ENCODE data around the gene MMP25. TPM values are rescaled to one million over a fixed set of nuclear protein-coding genes. Genes with fewer than 3 reads are reported as not detected.
A peak's percentile ranks its signal among the peaks of the same experiment; 100 is the strongest.

The MMP25 gene
- total and polyA plus RNA-seq, 2 experiments from 2014 or later: 6.3 TPM; not detected in 1

GRCh38 chr16:3022684-3023414 is 23.5 kb upstream of the MMP25 start:
- Histone ChIP-seq H2AFZ (no peak overlapping the region), H4K20me1 (ENCODE audit: insufficient read depth, poor library complexity, severe bottlenecking) (peaks cover 5% of the 10 kb centered on the region), H3K4me1 (ENCODE audit: insufficient read depth) (peaks cover 31% of the 10 kb centered on the region), H3K27me3 (no peaks in the 10 kb centered on the region), H3K9me3 (ENCODE audit: low read depth) (no peaks in the 10 kb centered on the region), H3K36me3 (replicated peaks; ENCODE audit: insufficient read depth, low read depth) (no peaks in the 10 kb centered on the region), H3K4me2 (peak overlapping the region; percentile 99), H3K79me2 (peaks cover 29% of the 10 kb centered on the region), H3K4me3 (peak overlapping the region; percentile 79), H3K27ac (peak overlapping the region; percentile 98), H3K9me2 (replicated peaks; ENCODE audit: insufficient read depth) (no peaks in the 10 kb centered on the region)
- 35% methylated on average over 8 of the region's 8 CpGs for WGBS (ENCODE audit: low lambda C conversion rate, missing lambda C conversion rate)
- no peak for DNase-seq (ENCODE audit: low spot score)
- TF ChIP-seq CTCF (IDR thresholded peaks at IDR 0.05; ENCODE audit: poor library complexity) (no peak), EZH2phosphoT487 (IDR thresholded peaks at IDR 0.05; ENCODE audit: low read depth, severe bottlenecking, unreplicated experiment) (no peak), EZH2 (IDR thresholded peaks at IDR 0.05; ENCODE audit: borderline replicate concordance) (no peak)

GRCh38 chr16:3023415-3023668 is 23.0 kb upstream of the MMP25 start:
- 9% methylated on average over 4 of the region's 6 CpGs for WGBS (ENCODE audit: low lambda C conversion rate, missing lambda C conversion rate)
- H2AFZ ChIP-seq: no peak overlapping the region
- peaks cover 33% of the 10 kb centered on the region for H3K4me1 ChIP-seq (ENCODE audit: insufficient read depth)

GRCh38 chr16:3023669-3024478 is 22.5 kb upstream of the MMP25 start, which contains the start of the genes HCFC1R1 and THOC6:
HCFC1R1 (minus strand) TSS chr16:3023942; CDS start chr16:3023941, 1 bp downstream.
THOC6 (plus strand) TSS chr16:3024035; CDS start chr16:3024327, 292 bp downstream.
- peaks cover 24% of the 10 kb centered on the region for H3K79me2 ChIP-seq
- peak within 1 kb of the TSS; percentile 99 for H3K4me2 ChIP-seq
- no peaks in the 10 kb centered on the region for H3K36me3 ChIP-seq (replicated peaks; ENCODE audit: insufficient read depth, low read depth)
- peak within 1 kb of the TSS; percentile 79 for H3K4me3 ChIP-seq
- 2% methylated on average over 54 of the region's 69 CpGs for WGBS (ENCODE audit: low lambda C conversion rate, missing lambda C conversion rate)
- H3K27ac ChIP-seq: peak within 1 kb of the TSS; percentile 98
- no peaks in the 10 kb centered on the region for H3K9me3 ChIP-seq (ENCODE audit: low read depth)
- H3K4me1 ChIP-seq (ENCODE audit: insufficient read depth): peaks cover 33% of the 10 kb centered on the region
- no peaks in the 10 kb centered on the region for H3K9me2 ChIP-seq (replicated peaks; ENCODE audit: insufficient read depth)
- TF ChIP-seq CTCF (IDR thresholded peaks at IDR 0.05; ENCODE audit: poor library complexity) (no peak), EZH2 (IDR thresholded peaks at IDR 0.05; ENCODE audit: borderline replicate concordance) (no peak), EZH2phosphoT487 (IDR thresholded peaks at IDR 0.05; ENCODE audit: low read depth, severe bottlenecking, unreplicated experiment) (no peak)
- H2AFZ ChIP-seq: peak within 1 kb of the TSS; percentile 45
- DNase-seq (ENCODE audit: low spot score): peak; percentile 98
- peaks cover 5% of the 10 kb centered on the region for H4K20me1 ChIP-seq (ENCODE audit: insufficient read depth, poor library complexity, severe bottlenecking)
- no peaks in the 10 kb centered on the region for H3K27me3 ChIP-seq

More at GRCh38 chr16:3023415-3023668, 23.0 kb upstream of the MMP25 start:
- Histone ChIP-seq H3K27ac (peak overlapping the region; percentile 98), H3K79me2 (peaks cover 29% of the 10 kb centered on the region), H3K4me3 (peak overlapping the region; percentile 79), H3K27me3 (no peaks in the 10 kb centered on the region), H4K20me1 (ENCODE audit: insufficient read depth, poor library complexity, severe bottlenecking) (peaks cover 5% of the 10 kb centered on the region), H3K36me3 (replicated peaks; ENCODE audit: insufficient read depth, low read depth) (no peaks in the 10 kb centered on the region), H3K9me3 (ENCODE audit: low read depth) (no peaks in the 10 kb centered on the region), H3K4me2 (peak overlapping the region; percentile 99), H3K9me2 (replicated peaks; ENCODE audit: insufficient read depth) (no peaks in the 10 kb centered on the region)
- no peak for TF ChIP-seq CTCF (IDR thresholded peaks at IDR 0.05; ENCODE audit: poor library complexity)
- TF ChIP-seq EZH2 (IDR thresholded peaks at IDR 0.05; ENCODE audit: borderline replicate concordance): no peak
- no peak for TF ChIP-seq EZH2phosphoT487 (IDR thresholded peaks at IDR 0.05; ENCODE audit: low read depth, severe bottlenecking, unreplicated experiment)
- DNase-seq (ENCODE audit: low spot score): peak; percentile 76

All from hepatocyte (in vitro differentiated cells).